PFSK-1 (cell line): ENCODE data around the gene DAAM2.

Experiments
- FOXP2 ChIP-seq: optimal IDR thresholded peaks from 2 replicates; pipeline ENCODE3; 2011; ENCODE audit warnings: borderline replicate concordance, control low read depth, inconsistent platforms; ENCODE audit not compliant: insufficient read depth; ENCODE audit errors: extremely low read length, extremely low read depth
- POLR2AphosphoS5 ChIP-seq: IDR thresholded peaks from 2 replicates; pipeline ENCODE4 v1.6.1; 2012; ENCODE audit warnings: low read depth, mild to moderate bottlenecking, control low read depth, low read length, moderate library complexity
- REST ChIP-seq, 2 experiments: IDR thresholded peaks; 2 replicates each; pipeline versions ENCODE4 v1.6.1 to v1.8.0; 2011 to 2012; ENCODE audit warnings: low read depth in 2 of 2, low read length in 2 of 2, control low read depth in 1 of 2, inconsistent platforms in 1 of 2, mild to moderate bottlenecking in 1 of 2, moderate library complexity in 1 of 2; ENCODE audit not compliant: insufficient read depth in 1 of 2
- SIN3A ChIP-seq: IDR thresholded peaks from 2 replicates; pipeline ENCODE4 v1.6.1; 2012; ENCODE audit warnings: mild to moderate bottlenecking, low read length, moderate library complexity, borderline replicate concordance; ENCODE audit not compliant: insufficient read depth
- TAF1 ChIP-seq: IDR thresholded peaks from 2 replicates; pipeline ENCODE4 v1.6.1; 2012; ENCODE audit warnings: low read length, control low read depth, borderline replicate concordance; ENCODE audit not compliant: insufficient read depth

The DAAM2 gene

GRCh38 chr6:39765508-39766065 is 26.6 kb upstream of the DAAM2 start:
- no peak for TF ChIP-seq FOXP2
- no peak for TF ChIP-seq SIN3A
- TF ChIP-seq REST (IDR thresholded peaks at IDR 0.05; ENCODE audit: insufficient read depth in 1 of 2, low read depth in 2 of 2, low read length in 2 of 2), result no peak
- TF ChIP-seq TAF1, result no peak
- TF ChIP-seq POLR2AphosphoS5, result no peak

- TF ChIP-seq SIN3A (no peak), TAF1 (no peak), REST (IDR thresholded peaks at IDR 0.05; ENCODE audit: insufficient read depth in 1 of 2, low read depth in 2 of 2, low read length in 2 of 2) (no peak), POLR2AphosphoS5 (no peak), FOXP2 (no peak)
Observed at GRCh38 chr6:39769012-39769411, 23.2 kb upstream of the DAAM2 start.

DNA sequence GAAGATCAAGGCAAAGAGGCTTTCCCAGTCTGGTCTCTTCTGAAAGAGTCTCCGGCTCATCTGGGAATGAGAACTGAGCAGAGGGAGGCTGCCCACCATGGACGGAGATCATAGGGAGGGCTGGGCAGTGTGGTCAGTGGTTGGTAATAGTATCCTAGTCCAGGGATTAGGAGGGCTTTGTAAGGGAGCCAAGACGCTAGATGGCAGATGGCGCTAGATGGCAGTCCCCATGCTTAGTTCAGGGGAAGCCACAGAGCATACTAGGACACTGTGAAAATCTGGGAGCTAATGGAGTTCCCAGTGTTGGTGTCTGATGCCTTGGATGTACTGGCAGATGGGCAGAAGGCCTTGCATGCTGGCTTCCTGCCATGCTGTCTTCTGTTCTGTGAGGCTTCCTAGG is 21.7 kb upstream of the DAAM2 start:
- no peak for TF ChIP-seq TAF1

DNA sequence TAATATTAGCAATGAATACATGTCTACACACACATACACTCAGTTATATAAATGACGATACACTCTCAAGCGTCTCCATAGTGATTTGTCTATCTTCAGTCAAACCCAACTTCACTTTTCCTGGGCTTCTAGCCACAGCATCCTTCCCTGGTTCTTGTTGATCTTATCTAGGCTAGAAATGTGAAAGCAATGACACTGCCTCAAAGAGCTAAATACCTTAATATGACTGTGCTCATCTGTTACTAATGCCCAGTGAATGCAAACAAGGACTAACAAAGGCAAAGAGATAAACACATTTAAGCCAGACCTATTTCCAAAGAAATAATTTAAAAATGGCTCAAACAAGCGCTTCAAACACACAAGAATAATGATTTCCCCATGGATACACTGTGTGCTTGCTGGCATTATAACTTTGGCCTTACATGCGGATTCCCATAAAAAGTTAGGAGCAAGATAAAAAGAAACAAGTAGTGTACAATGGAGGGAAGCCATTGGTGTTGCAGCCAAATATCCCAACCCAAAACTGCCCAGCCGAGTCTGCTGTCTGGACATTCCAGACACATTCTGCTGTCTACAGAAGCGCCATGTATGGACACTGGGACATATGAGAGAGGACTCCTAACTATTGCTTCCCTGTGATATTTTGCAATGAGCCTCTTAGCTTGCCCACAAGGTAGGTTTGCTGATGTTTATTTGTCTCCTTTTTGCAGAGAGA is 19.5 kb upstream of the DAAM2 start:
- no peak for TF ChIP-seq TAF1

DNA sequence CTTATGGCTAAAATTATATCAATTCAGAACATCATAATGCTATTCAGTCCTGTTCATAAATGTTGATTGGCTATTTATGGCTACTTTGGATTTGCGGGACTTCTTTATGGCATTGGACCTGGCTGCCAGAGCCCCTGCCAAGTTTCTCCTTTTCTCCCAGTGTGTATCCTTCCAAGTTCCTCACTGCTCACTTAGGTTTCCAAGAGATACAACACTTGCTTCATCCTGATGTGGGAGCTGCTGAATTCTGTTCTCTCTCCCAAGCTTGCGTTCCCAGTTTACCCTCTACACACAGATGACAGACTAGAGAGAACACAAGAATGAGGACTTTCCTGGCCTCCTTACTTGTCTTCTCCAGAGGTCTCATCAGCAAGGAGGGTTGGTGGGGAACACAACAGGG is 18.4 kb upstream of the DAAM2 start:
- TF ChIP-seq POLR2AphosphoS5, result no peak
- no peak for TF ChIP-seq TAF1
- no peak for TF ChIP-seq FOXP2
- TF ChIP-seq SIN3A, result no peak

GRCh38 chr6:39776581-39776980 is 15.6 kb upstream of the DAAM2 start:
- no peak for TF ChIP-seq TAF1
- no peak for TF ChIP-seq POLR2AphosphoS5
- TF ChIP-seq SIN3A, result no peak
- no peak for TF ChIP-seq REST (IDR thresholded peaks at IDR 0.05; ENCODE audit: insufficient read depth in 1 of 2, low read depth in 2 of 2, low read length in 2 of 2)
- no peak for TF ChIP-seq FOXP2

GRCh38 chr6:39777218-39777617 is 15.0 kb upstream of the DAAM2 start:
- TF ChIP-seq POLR2AphosphoS5 (no peak), FOXP2 (no peak), TAF1 (no peak), SIN3A (no peak), REST (IDR thresholded peaks at IDR 0.05; ENCODE audit: insufficient read depth in 1 of 2, low read depth in 2 of 2, low read length in 2 of 2) (no peak)
